ENCODE measurements around the gene MAP2K1. TPM values are rescaled to one million over a fixed set of nuclear protein-coding genes. Genes with fewer than 3 reads are reported as not detected.

The MAP2K1 gene
- total RNA-seq, 1 donor from 2014 or later = 84.3 TPM

GRCh38 chr15:66523926-66524325 is 137.2 kb downstream of the MAP2K1 start:
- no peak for DNase-seq (ENCODE audit: low read depth)
- TF ChIP-seq CTCF (conservative IDR thresholded peaks at IDR 0.05; ENCODE audit: low read depth, low read length) = no peak
- H3K4me3 ChIP-seq (ENCODE audit: low read depth, low read length) = no peak overlapping the region

GRCh38 chr15:66524838-66525237 is 138.1 kb downstream of the MAP2K1 start:
- DNase-seq (ENCODE audit: low read depth) = no peak
- no peak overlapping the region for H3K4me3 ChIP-seq (ENCODE audit: low read depth, low read length)
- TF ChIP-seq CTCF (conservative IDR thresholded peaks at IDR 0.05; ENCODE audit: low read depth, low read length) = no peak

- H3K4me3 ChIP-seq (ENCODE audit: low read depth, low read length) = no peak overlapping the region
- TF ChIP-seq CTCF (conservative IDR thresholded peaks at IDR 0.05; ENCODE audit: low read depth, low read length) = no peak
- DNase-seq (ENCODE audit: low read depth) = no peak
Measured at GRCh38 chr15:66535056-66535455, 148.3 kb downstream of the MAP2K1 start.

Other genes starting within 250 kb of the MAP2K1 start
- 0.65 and 3.7 TPM in 2 replicates for gene MEGF11, start 133.2 kb upstream of the MAP2K1 start, total RNA-seq
- 15.9 and 26.0 TPM in 2 replicates for gene DIS3L, start 93.3 kb upstream of the MAP2K1 start, total RNA-seq
- gene TIPIN, start 30.2 kb upstream of the MAP2K1 start, total RNA-seq = 6.8 and 16.8 TPM in 2 replicates
- 13.2 and 24.5 TPM in 2 replicates for gene SNAPC5, start 110.8 kb downstream of the MAP2K1 start, total RNA-seq
- gene RPL4, start 117.9 kb downstream of the MAP2K1 start, total RNA-seq = 2,957 and 5,028 TPM in 2 replicates
- gene ZWILCH, start 118.4 kb downstream of the MAP2K1 start, total RNA-seq = 30.6 and 40.2 TPM in 2 replicates
- gene LCTL, start 179.1 kb downstream of the MAP2K1 start, total RNA-seq = 0.23 and 0.80 TPM in 2 replicates

Data from epithelial cell of proximal tubule (primary cell).